Neural cell (in vitro differentiated cells): Measurements from ENCODE around the gene ACP7. TPM values are rescaled to one million over a fixed set of nuclear protein-coding genes. Genes with fewer than 3 reads are reported as not detected.

ENCODE experiments used
- H2AFZ ChIP-seq: fragments of 200-600, 300-800 bp; sonication (generic), shearing (Covaris generic); 2 replicates; pipeline ENCODE4 v1.6.0; 2014; ENCODE audit warnings: low read depth, mild to moderate bottlenecking, antibody characterized with exemption, low read length, moderate library complexity
- H3F3A ChIP-seq: fragments of 200-600 bp; shearing (Covaris generic); 2 replicates; pipeline ENCODE4 v1.6.1; 2016; ENCODE audit warnings: mild to moderate bottlenecking, moderate library complexity, mixed read lengths, antibody characterized with exemption, low read length; ENCODE audit not compliant: insufficient read depth, poor library complexity, severe bottlenecking
- H3K27ac ChIP-seq: fragments of 200-600, 300-800 bp; sonication (generic), shearing (Covaris generic); 2 replicates; pipeline ENCODE4 v1.5.1; 2014; ENCODE audit warnings: mild to moderate bottlenecking, low read length, moderate library complexity
- H3K27me3 ChIP-seq: fragments of 300-800, 200-600 bp; sonication (generic), shearing (Covaris generic); 2 replicates; pipeline ENCODE4 v1.6.0; 2014; ENCODE audit warnings: mild to moderate bottlenecking, low read depth, low read length, moderate library complexity; ENCODE audit not compliant: insufficient read depth
- H3K36me3 ChIP-seq: fragments of 300-800, 200-600 bp; sonication (generic), shearing (Covaris generic); 2 replicates; pipeline ENCODE4 v1.5.1; 2014; ENCODE audit warnings: mild to moderate bottlenecking, antibody characterized with exemption, low read length, moderate library complexity; ENCODE audit not compliant: insufficient read depth
- H3K4me2 ChIP-seq: fragments of 300-800, 200-600 bp; sonication (generic), shearing (Covaris generic); 2 replicates; pipeline ENCODE4 v1.6.0; 2014; ENCODE audit warnings: mild to moderate bottlenecking, low read length
- H3K4me3 ChIP-seq: fragments of 300-800, 200-600 bp; sonication (generic), shearing (Covaris generic); 2 replicates; pipeline ENCODE4 v1.5.1; 2014; ENCODE audit warnings: mild to moderate bottlenecking, low read length, moderate library complexity
- H3K79me2 ChIP-seq: fragments of 200-600 bp; shearing (Covaris generic); replicated peaks from 2 replicates; pipeline ENCODE4 v1.6.0; 2014; ENCODE audit warnings: mild to moderate bottlenecking, low read length, moderate library complexity; ENCODE audit not compliant: insufficient read depth
- H3K9ac ChIP-seq: fragments of 300-800, 200-600 bp; sonication (generic), shearing (Covaris generic); 2 replicates; pipeline ENCODE4 v1.6.1; 2016; ENCODE audit warnings: mild to moderate bottlenecking, low read length, mixed read lengths
- H3K9me2 ChIP-seq: fragments of 200-600 bp; shearing (Covaris generic); 2 replicates; pipeline ENCODE4 v1.6.1; 2016; ENCODE audit warnings: mild to moderate bottlenecking, low read length, mixed read lengths; ENCODE audit not compliant: insufficient read depth
- H3K9me3 ChIP-seq: fragments of 200-600, 300-800 bp; sonication (generic), shearing (Covaris generic); 2 replicates; pipeline ENCODE4 v1.6.1; 2016; ENCODE audit warnings: mild to moderate bottlenecking, mixed run types, low read length, moderate library complexity, mixed read lengths
- H4K20me1 ChIP-seq: fragments of 200-600 bp; shearing (Covaris generic); 2 replicates; pipeline ENCODE4 v1.6.1; 2016; ENCODE audit warnings: mild to moderate bottlenecking, mixed run types; ENCODE audit not compliant: insufficient read depth
- EP300 ChIP-seq: fragments of 450-650 bp; conservative IDR thresholded peaks from 2 replicates; pipeline ENCODE4 v1.6.1; 2014; ENCODE audit warnings: antibody characterized with exemption, mild to moderate bottlenecking, moderate library complexity; ENCODE audit not compliant: poor library complexity, severe bottlenecking
- EZH2 ChIP-seq: fragments of 200-600, 300-800 bp; shearing (Covaris generic), sonication (generic); IDR thresholded peaks from 2 replicates; pipeline ENCODE4 v1.6.1; 2014; ENCODE audit warnings: antibody characterized with exemption, low read length, borderline replicate concordance, mild to moderate bottlenecking; ENCODE audit not compliant: insufficient read depth, poor library complexity, severe bottlenecking
- MXI1 ChIP-seq: fragments of 450-650 bp; conservative IDR thresholded peaks from 2 replicates; pipeline ENCODE4 v1.6.1; 2014; ENCODE audit warnings: antibody characterized with exemption, mild to moderate bottlenecking; ENCODE audit not compliant: poor library complexity, severe bottlenecking
- POLR2AphosphoS5 ChIP-seq: IDR thresholded peaks from 2 replicates; pipeline ENCODE4 v1.6.1; 2012
- RAD21 ChIP-seq: fragments of 450-650 bp; conservative IDR thresholded peaks from 2 replicates; pipeline ENCODE4 v1.6.1; 2014; ENCODE audit warnings: antibody characterized with exemption, mild to moderate bottlenecking, moderate library complexity
- SMC3 ChIP-seq: fragments of 450-650 bp; conservative IDR thresholded peaks from 2 replicates; pipeline ENCODE4 v1.6.1; 2014; ENCODE audit warnings: antibody characterized with exemption, mild to moderate bottlenecking, moderate library complexity; ENCODE audit not compliant: poor library complexity
- TAF1 ChIP-seq: IDR thresholded peaks from 2 replicates; pipeline ENCODE4 v1.6.1; 2012; ENCODE audit warnings: low read depth
- polyA plus RNA-seq: library from polyadenylated mRNA; depleted of rRNA; stranded (reverse); fragments of >200 nt; gene quantifications from 2 replicates; pipeline ENCODE4 v1.2.3, GENCODE V29; 2014
- TF ChIP-seq, protein P1 (sequence below): IDR thresholded peaks from 2 replicates; pipeline ENCODE4 v1.6.1; 2012; ENCODE audit warnings: borderline replicate concordance
- TF ChIP-seq, protein P2 (sequence below): fragments of 450-650 bp; IDR thresholded peaks from 2 replicates; pipeline ENCODE4 v1.5.1; 2014; ENCODE audit warnings: antibody characterized with exemption, mild to moderate bottlenecking, moderate library complexity; ENCODE audit not compliant: poor library complexity, severe bottlenecking

The ACP7 gene
- polyA plus RNA-seq, 1 donor from 2014 or later: not detected

- no peak overlapping the region for H2AFZ ChIP-seq
- TF ChIP-seq SMC3 (no peak), TAF1 (no peak), POLR2AphosphoS5 (no peak), RAD21 (no peak), EP300 (no peak), EZH2 (no peak)
- TF ChIP-seq, protein P1, sequence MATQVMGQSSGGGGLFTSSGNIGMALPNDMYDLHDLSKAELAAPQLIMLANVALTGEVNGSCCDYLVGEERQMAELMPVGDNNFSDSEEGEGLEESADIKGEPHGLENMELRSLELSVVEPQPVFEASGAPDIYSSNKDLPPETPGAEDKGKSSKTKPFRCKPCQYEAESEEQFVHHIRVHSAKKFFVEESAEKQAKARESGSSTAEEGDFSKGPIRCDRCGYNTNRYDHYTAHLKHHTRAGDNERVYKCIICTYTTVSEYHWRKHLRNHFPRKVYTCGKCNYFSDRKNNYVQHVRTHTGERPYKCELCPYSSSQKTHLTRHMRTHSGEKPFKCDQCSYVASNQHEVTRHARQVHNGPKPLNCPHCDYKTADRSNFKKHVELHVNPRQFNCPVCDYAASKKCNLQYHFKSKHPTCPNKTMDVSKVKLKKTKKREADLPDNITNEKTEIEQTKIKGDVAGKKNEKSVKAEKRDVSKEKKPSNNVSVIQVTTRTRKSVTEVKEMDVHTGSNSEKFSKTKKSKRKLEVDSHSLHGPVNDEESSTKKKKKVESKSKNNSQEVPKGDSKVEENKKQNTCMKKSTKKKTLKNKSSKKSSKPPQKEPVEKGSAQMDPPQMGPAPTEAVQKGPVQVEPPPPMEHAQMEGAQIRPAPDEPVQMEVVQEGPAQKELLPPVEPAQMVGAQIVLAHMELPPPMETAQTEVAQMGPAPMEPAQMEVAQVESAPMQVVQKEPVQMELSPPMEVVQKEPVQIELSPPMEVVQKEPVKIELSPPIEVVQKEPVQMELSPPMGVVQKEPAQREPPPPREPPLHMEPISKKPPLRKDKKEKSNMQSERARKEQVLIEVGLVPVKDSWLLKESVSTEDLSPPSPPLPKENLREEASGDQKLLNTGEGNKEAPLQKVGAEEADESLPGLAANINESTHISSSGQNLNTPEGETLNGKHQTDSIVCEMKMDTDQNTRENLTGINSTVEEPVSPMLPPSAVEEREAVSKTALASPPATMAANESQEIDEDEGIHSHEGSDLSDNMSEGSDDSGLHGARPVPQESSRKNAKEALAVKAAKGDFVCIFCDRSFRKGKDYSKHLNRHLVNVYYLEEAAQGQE: no peak
- TF ChIP-seq, protein P2, sequence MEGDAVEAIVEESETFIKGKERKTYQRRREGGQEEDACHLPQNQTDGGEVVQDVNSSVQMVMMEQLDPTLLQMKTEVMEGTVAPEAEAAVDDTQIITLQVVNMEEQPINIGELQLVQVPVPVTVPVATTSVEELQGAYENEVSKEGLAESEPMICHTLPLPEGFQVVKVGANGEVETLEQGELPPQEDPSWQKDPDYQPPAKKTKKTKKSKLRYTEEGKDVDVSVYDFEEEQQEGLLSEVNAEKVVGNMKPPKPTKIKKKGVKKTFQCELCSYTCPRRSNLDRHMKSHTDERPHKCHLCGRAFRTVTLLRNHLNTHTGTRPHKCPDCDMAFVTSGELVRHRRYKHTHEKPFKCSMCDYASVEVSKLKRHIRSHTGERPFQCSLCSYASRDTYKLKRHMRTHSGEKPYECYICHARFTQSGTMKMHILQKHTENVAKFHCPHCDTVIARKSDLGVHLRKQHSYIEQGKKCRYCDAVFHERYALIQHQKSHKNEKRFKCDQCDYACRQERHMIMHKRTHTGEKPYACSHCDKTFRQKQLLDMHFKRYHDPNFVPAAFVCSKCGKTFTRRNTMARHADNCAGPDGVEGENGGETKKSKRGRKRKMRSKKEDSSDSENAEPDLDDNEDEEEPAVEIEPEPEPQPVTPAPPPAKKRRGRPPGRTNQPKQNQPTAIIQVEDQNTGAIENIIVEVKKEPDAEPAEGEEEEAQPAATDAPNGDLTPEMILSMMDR: no peak
- no peak overlapping the region for H3K9ac ChIP-seq
- no peaks in the 10 kb centered on the region for H4K20me1 ChIP-seq
- H3K4me2 ChIP-seq: no peak overlapping the region
- no peaks in the 10 kb centered on the region for H3K9me3 ChIP-seq
- H3K27me3 ChIP-seq: no peaks in the 10 kb centered on the region
- H3K36me3 ChIP-seq: no peaks in the 10 kb centered on the region
- no peaks in the 10 kb centered on the region for H3F3A ChIP-seq
- no peaks in the 10 kb centered on the region for H3K9me2 ChIP-seq
- no peak overlapping the region for H3K4me3 ChIP-seq
- H3K27ac ChIP-seq: no peak overlapping the region
- no peaks in the 10 kb centered on the region for H3K79me2 ChIP-seq
Measured at GRCh38 chr19:39064405-39064804, 19.8 kb upstream of the ACP7 start.

GRCh38 chr19:39065928-39066327, 18.2 kb upstream of the ACP7 start:
- Histone ChIP-seq H3F3A (no peaks in the 10 kb centered on the region), H3K79me2 (no peaks in the 10 kb centered on the region), H3K4me3 (no peak overlapping the region), H3K27ac (no peak overlapping the region), H4K20me1 (no peaks in the 10 kb centered on the region), H3K4me2 (no peak overlapping the region), H3K9ac (no peak overlapping the region), H3K9me2 (no peaks in the 10 kb centered on the region), H2AFZ (no peak overlapping the region), H3K27me3 (no peaks in the 10 kb centered on the region), H3K36me3 (no peaks in the 10 kb centered on the region), H3K9me3 (no peaks in the 10 kb centered on the region)
- TF ChIP-seq TAF1 (no peak), MXI1 (no peak), RAD21 (no peak), POLR2AphosphoS5 (no peak), EP300 (no peak), EZH2 (no peak), SMC3 (no peak)
- TF ChIP-seq, protein P1: no peak
- TF ChIP-seq, protein P2: no peak
